HepG2 (cell line): Measurements from ENCODE around the gene TLE1. TPM values are rescaled to one million over a fixed set of nuclear protein-coding genes. Genes with fewer than 3 reads are reported as not detected.
A peak's percentile ranks its signal among the peaks of the same experiment; 100 is the strongest.

Source experiments
- ATAC-seq: fragments of 200-7000 bp; cut with Tn5 transposase; 3 replicates; pipeline ENCODE4 v1.9.1; 2020; ENCODE audit warnings: mild to moderate bottlenecking, moderate library complexity
- BruUV-seq: library from RNA; stranded (reverse); fragments of 400-500 nt; replicated peaks from 2 replicates; lab custom pipeline; 2021; lab: Mats Ljungman, UMichigan
- CTCF ChIA-PET: fragments of 300-600 bp; formaldehyde crosslinking; extraction: SDS; loops from one replicate; lab custom pipeline; 2021; ENCODE audit warnings: low total read pairs, inconsistent platforms, low intra/inter-chr PET ratio; lab: Yijun Ruan, JAX
- POLR2A ChIA-PET: fragments of 350-600 bp; sonication (Branson Sonifier 250); formaldehyde crosslinking; loops from one replicate; lab custom pipeline; 2020; ENCODE audit warnings: antibody characterized with exemption, inconsistent platforms; lab: Yijun Ruan, JAX
- DNase-seq: peaks from one replicate; pipeline ENCODE4 v3.0.0-alpha.2; 2015; ENCODE audit warnings: low spot score
- FAIRE-seq: peaks from 3 replicates; lab custom pipeline; 2011; peaks lifted over from hg19 to GRCh38; lab: Jason Lieb, UNC
- H2AFZ ChIP-seq: one replicate; pipeline ENCODE4 v1.6.1; 2011; ENCODE audit warnings: low read length, inconsistent platforms
- H3K27ac ChIP-seq: fragments of 300-600 bp; 3 replicates; pipeline ENCODE4 v1.8.0; 2011; ENCODE audit warnings: mixed run types, mild to moderate bottlenecking, mixed read lengths, low read length, inconsistent platforms; ENCODE audit not compliant: insufficient read depth; ENCODE audit errors: extremely low read length
- H3K27me3 ChIP-seq, 2 experiments: fragments of 200-600 bp in 1 of 2; 2 replicates in 1 of 2; 3 replicates in 1 of 2; pipeline versions ENCODE4 v1.6.0 to v1.8.0; 2011; ENCODE audit warnings: low read length in 2 of 2, mild to moderate bottlenecking in 2 of 2, moderate library complexity in 2 of 2, inconsistent platforms in 1 of 2; ENCODE audit not compliant: insufficient read depth in 2 of 2, control insufficient read depth in 1 of 2
- H3K36me3 ChIP-seq, 2 experiments: fragments of 200-600 bp in 1 of 2; replicated peaks in 1 of 2; 2 replicates in 1 of 2; 3 replicates in 1 of 2; pipeline versions ENCODE4 v1.5.1 to v1.8.0; 2011; ENCODE audit warnings: low read length in 2 of 2, inconsistent platforms in 1 of 2; ENCODE audit not compliant: insufficient read depth in 2 of 2, control insufficient read depth in 1 of 2
- H3K4me1 ChIP-seq: 2 replicates; pipeline ENCODE4 v1.5.1; 2012; ENCODE audit warnings: low read length, inconsistent platforms; ENCODE audit not compliant: insufficient read depth
- H3K4me2 ChIP-seq: 2 replicates; pipeline ENCODE4 v1.6.0; 2011; ENCODE audit warnings: low read depth, low read length, inconsistent platforms
- H3K4me3 ChIP-seq, 3 experiments: fragments of 200-600 bp in 1 of 3; sonication (generic), shearing (Covaris generic) in 1 of 3; replicated peaks in 1 of 3; 2 replicates each; pipeline ENCODE4 v1.5.1; 2011 to 2016; ENCODE audit warnings: low read length in 3 of 3, inconsistent platforms in 2 of 3, low read depth in 2 of 3, mild to moderate bottlenecking in 2 of 3, control low read depth in 1 of 3, mixed read lengths in 1 of 3; ENCODE audit not compliant: insufficient read depth in 1 of 3
- H3K79me2 ChIP-seq: one replicate; pipeline ENCODE4 v1.6.1; 2011; ENCODE audit warnings: low read length, inconsistent platforms; ENCODE audit not compliant: insufficient read depth
- H3K9ac ChIP-seq: 2 replicates; pipeline ENCODE4 v1.6.0; 2011; ENCODE audit warnings: mild to moderate bottlenecking, low read depth, low read length, inconsistent platforms; ENCODE audit not compliant: insufficient read depth
- H3K9me3 ChIP-seq: 2 replicates; pipeline ENCODE4 v1.5.1; 2012; ENCODE audit warnings: mild to moderate bottlenecking, low read length
- H4K20me1 ChIP-seq: 2 replicates; pipeline ENCODE4 v1.6.0; 2011; ENCODE audit warnings: inconsistent platforms, mild to moderate bottlenecking, low read length, moderate library complexity; ENCODE audit not compliant: insufficient read depth
- FOXA1 ChIP-seq, 2 experiments: fragments of 450-650 bp in 1 of 2; sonication (generic) in 1 of 2; formaldehyde crosslinking in 1 of 2; IDR thresholded peaks; 2 replicates each; pipeline versions ENCODE4 v1.4.0 to v1.6.1; 2016 to 2020; ENCODE audit warnings: missing genetic modification reagents in 1 of 2
- FOXP1 ChIP-seq, 2 experiments: fragments of 450-650 bp in 1 of 2; IDR thresholded peaks; 2 replicates each; pipeline ENCODE4 v1.6.1; 2017 to 2018; ENCODE audit warnings: antibody characterized with exemption in 1 of 2
- HNRNPK ChIP-seq: fragments of 200-400 bp; formaldehyde crosslinking; IDR thresholded peaks from 2 replicates; pipeline ENCODE4 v1.6.1; 2018; ENCODE audit warnings: low read length, low read depth, moderate library complexity, mild to moderate bottlenecking; ENCODE audit not compliant: poor library complexity, severe bottlenecking
- MAFF ChIP-seq: IDR thresholded peaks from 2 replicates; pipeline ENCODE4 v1.6.1; 2011; ENCODE audit warnings: low read depth, low read length, improper control_type of control experiment
- MAFK ChIP-seq, 2 experiments: IDR thresholded peaks in 1 of 2; conservative IDR thresholded peaks in 1 of 2; 2 replicates each; pipeline ENCODE4 v1.6.1; 2011; ENCODE audit warnings: improper control_type of control experiment in 2 of 2, low read length in 2 of 2
- MTA3 ChIP-seq: sonication (generic); formaldehyde crosslinking; IDR thresholded peaks from 2 replicates; pipeline ENCODE4 v1.4.0; 2020; ENCODE audit warnings: missing genetic modification reagents
- MTF2 ChIP-seq: sonication (generic); formaldehyde crosslinking; IDR thresholded peaks from 2 replicates; pipeline ENCODE4 v1.5.0; 2020; ENCODE audit warnings: missing genetic modification reagents, borderline replicate concordance
- MZF1 ChIP-seq: sonication (generic); formaldehyde crosslinking; IDR thresholded peaks from 2 replicates; pipeline ENCODE4 v1.8.1; 2023; ENCODE audit warnings: mild to moderate bottlenecking, missing genetic modification reagents, borderline replicate concordance
- NR2F6 ChIP-seq, 2 experiments: IDR thresholded peaks; 2 replicates each; pipeline ENCODE4 v1.6.1; 2016; ENCODE audit warnings: antibody characterized with exemption in 1 of 2, mild to moderate bottlenecking in 1 of 2
- NRL ChIP-seq: sonication (generic); formaldehyde crosslinking; IDR thresholded peaks from 2 replicates; pipeline ENCODE4 v1.5.0; 2020; ENCODE audit warnings: missing genetic modification reagents, mild to moderate bottlenecking, moderate library complexity, borderline replicate concordance
- SOX5 ChIP-seq: IDR thresholded peaks from 2 replicates; pipeline ENCODE4 v1.6.1; 2016; ENCODE audit warnings: borderline replicate concordance
- YY1 ChIP-seq: IDR thresholded peaks from 2 replicates; pipeline ENCODE4 v1.6.1; 2011; ENCODE audit warnings: low read length, low read depth, moderate library complexity, mild to moderate bottlenecking; ENCODE audit not compliant: insufficient read depth, insufficient replicate concordance
- ZBTB20 ChIP-seq: sonication (generic); formaldehyde crosslinking; IDR thresholded peaks from 2 replicates; pipeline ENCODE4 v1.8.1; 2023; ENCODE audit warnings: missing genetic modification reagents, low read depth, mild to moderate bottlenecking, borderline replicate concordance
- ZNF136 ChIP-seq: sonication (generic); formaldehyde crosslinking; IDR thresholded peaks from 2 replicates; pipeline ENCODE4 v1.8.1; 2022; ENCODE audit warnings: low read depth, mild to moderate bottlenecking, moderate library complexity, missing genetic modification reagents
- ZNF264 ChIP-seq: sonication (generic); formaldehyde crosslinking; IDR thresholded peaks from 2 replicates; pipeline ENCODE4 v1.4.0; 2020; ENCODE audit warnings: missing genetic modification reagents
- ZSCAN30 ChIP-seq: sonication (generic); formaldehyde crosslinking; IDR thresholded peaks from 2 replicates; pipeline ENCODE4 v1.5.0; 2020; ENCODE audit warnings: mild to moderate bottlenecking, missing genetic modification reagents
- WGBS: methylation state at CpG from one replicate; pipeline ENCODE4 v1.1.6; 2017; ENCODE audit warnings: low lambda C conversion rate; 5-methylcytosine and 5-hydroxymethylcytosine counted together
- in situ Hi-C: cut with HindIII; loops from 2 replicates; pipeline ENCODE4 v1.10.0; 2017; ENCODE audit warnings: low pct_unique_long_range_greater_than_20kb; ENCODE audit not compliant: extremely low pct_ligation_motif_present
- intact Hi-C: fragments of 100-400 bp; cut with micrococcal nuclease; formaldehyde crosslinking; loops from one replicate; pipeline ENCODE4 v1.10.0; 2022; ENCODE audit not compliant: unreplicated experiment
- polyA plus RNA-seq, 8 experiments: library from polyadenylated mRNA; depleted of rRNA in 3 of 8; stranded (reverse) in 7 of 8; unstranded in 1 of 8; fragments of >200 nt; fragmentation: Illumina TruSeq in 4 of 8; extraction: Trizol in 4 of 8; gene quantifications; 2 replicates each; pipeline versions ENCODE4 v1.2.1 to v1.2.3, GENCODE V29; 2011 to 2016; ENCODE audit warnings: low read depth in 4 of 8, missing spikeins in 1 of 8, mixed read lengths in 1 of 8; ENCODE audit not compliant: insufficient read depth in 1 of 8
- total RNA-seq, 5 experiments: library from RNA; depleted of rRNA; stranded (reverse); fragments of >200 nt; fragmentation: Illumina TruSeq; extraction: Trizol; gene quantifications; 2 replicates each; pipeline ENCODE4 v1.2.3, GENCODE V29; 2016; ENCODE audit warnings: low read depth in 1 of 5
- TF ChIP-seq, protein P1 (sequence below): sonication (generic); IDR thresholded peaks from 2 replicates; pipeline ENCODE4 v1.6.1; 2016; ENCODE audit warnings: low read depth, borderline replicate concordance
- TF ChIP-seq, protein P2 (sequence below): sonication (generic); formaldehyde crosslinking; IDR thresholded peaks from 2 replicates; pipeline ENCODE4 v1.5.0; 2020; ENCODE audit warnings: missing genetic modification reagents

TLE1 gene
- total and polyA plus RNA-seq, 2 of the 13 experiments (the other 11 are each of a cell fraction or from before 2014, with no cell fraction given) = 35.9 to 109 TPM

DNA sequence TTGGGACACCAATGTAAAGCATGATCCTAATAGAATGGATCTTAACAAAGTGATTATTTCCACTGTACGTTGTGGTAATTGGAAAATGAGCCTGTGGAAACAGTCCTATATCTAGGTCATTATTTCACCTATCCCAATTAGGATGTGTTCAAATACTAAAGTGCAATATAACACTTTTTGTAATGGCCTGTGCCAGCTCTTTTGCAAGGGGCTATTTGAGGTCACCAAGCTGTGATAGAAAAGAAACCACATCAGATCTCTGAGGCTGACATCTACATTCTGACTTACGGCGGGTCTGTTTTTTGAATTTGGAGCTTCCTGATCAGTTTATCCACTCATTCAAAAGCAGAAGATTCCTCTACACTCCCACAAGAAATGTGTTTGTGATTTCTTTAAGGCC, 150.0 kb downstream of the TLE1 start:
- Histone ChIP-seq H3K79me2 (no peaks in the 10 kb centered on the region), H3K9ac (no peak overlapping the region), H3K27me3 (no peaks in the 10 kb centered on the region), H3K4me3 (no peak overlapping the region), H3K9me3 (no peaks in the 10 kb centered on the region), H3K27ac (no peak overlapping the region)
- intact Hi-C loops (no loop called here), in situ Hi-C loops (no loop called here)
- FAIRE-seq (no peak), ATAC-seq (no peak)
- WGBS = 92% methylated on average over 3 of the region's 3 CpGs
- CTCF ChIA-PET = no interaction called here
- POLR2A ChIA-PET = interaction anchor here (0.9 to 1.2 kb wide), 2 partner anchors 49 to 147 kb away, joined by 3 to 4 read pairs; no protein-coding TSS in a partner anchor
- TF ChIP-seq NRL (CRISPR knock-in tag) = no peak
- TF ChIP-seq, all 625 proteins: peak for 0
- no peaks in the 10 kb centered on the region for H4K20me1 ChIP-seq
- no peak for DNase-seq
- H3K4me1 ChIP-seq = peaks cover 48% of the 10 kb centered on the region
- no TSS peak for BruUV-seq
- H3K36me3 ChIP-seq = no peaks in the 10 kb centered on the region
- H2AFZ ChIP-seq = no peak overlapping the region
- H3K4me2 ChIP-seq = no peak overlapping the region

DNA sequence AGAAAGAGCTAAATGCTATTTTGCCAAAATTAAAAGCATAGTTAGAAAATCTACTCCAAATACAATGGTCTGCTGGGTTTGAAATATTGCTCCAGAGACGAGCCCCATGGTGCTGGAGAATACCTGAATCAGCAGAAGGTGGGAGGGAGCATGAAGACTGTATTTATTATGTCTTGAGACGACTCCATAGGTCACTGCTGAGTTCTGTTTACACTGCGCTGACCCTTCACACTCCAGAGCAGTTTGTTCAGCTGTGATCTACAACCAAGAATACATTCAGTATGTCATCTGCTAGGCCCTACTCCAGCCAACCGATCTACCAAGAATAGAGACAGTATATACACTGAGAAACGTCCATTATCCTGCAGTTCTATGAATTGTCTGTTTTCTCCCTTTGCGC, 150.5 kb downstream of the TLE1 start:
- Histone ChIP-seq H2AFZ (no peak overlapping the region), H3K9ac (no peak overlapping the region), H3K79me2 (no peaks in the 10 kb centered on the region), H3K27me3 (no peaks in the 10 kb centered on the region), H3K36me3 (no peaks in the 10 kb centered on the region), H3K9me3 (no peaks in the 10 kb centered on the region), H3K4me3 (no peak overlapping the region), H3K4me1 (peaks cover 52% of the 10 kb centered on the region), H3K4me2 (no peak overlapping the region), H3K27ac (no peak overlapping the region), H4K20me1 (no peaks in the 10 kb centered on the region)
- no peak for DNase-seq
- no TSS peak for BruUV-seq
- no peak for ATAC-seq
- ChIA-PET CTCF (no interaction called here), POLR2A (interaction anchor here (1.2 kb wide), 1 partner anchor 148 kb away, joined by 3 read pairs; no protein-coding TSS in a partner anchor)
- FAIRE-seq = no peak
- in situ Hi-C loops (no loop called here), intact Hi-C loops (no loop called here)
- 65% methylated on average over 6 of the region's 6 CpGs for WGBS
- TF ChIP-seq, protein P1, sequence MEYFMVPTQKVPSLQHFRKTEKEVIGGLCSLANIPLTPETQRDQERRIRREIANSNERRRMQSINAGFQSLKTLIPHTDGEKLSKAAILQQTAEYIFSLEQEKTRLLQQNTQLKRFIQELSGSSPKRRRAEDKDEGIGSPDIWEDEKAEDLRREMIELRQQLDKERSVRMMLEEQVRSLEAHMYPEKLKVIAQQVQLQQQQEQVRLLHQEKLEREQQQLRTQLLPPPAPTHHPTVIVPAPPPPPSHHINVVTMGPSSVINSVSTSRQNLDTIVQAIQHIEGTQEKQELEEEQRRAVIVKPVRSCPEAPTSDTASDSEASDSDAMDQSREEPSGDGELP = peak; percentile 73
- TF ChIP-seq ZNF264 = no peak
- no peak for TF ChIP-seq MTF2 (CRISPR knock-in tag)
- TF ChIP-seq SOX5 (CRISPR knock-in tag) = no peak
- TF ChIP-seq MAFF = peak; percentile 17; the same call in 1 of the 2 replicates
- no peak for TF ChIP-seq MZF1 (CRISPR knock-in tag)
- TF ChIP-seq HNRNPK = no peak
- TF ChIP-seq YY1 = no peak
- TF ChIP-seq MTA3 (CRISPR knock-in tag) = no peak
- 0 out of 2 replicates have a peak, but pooled peaks have one; percentile 51 for TF ChIP-seq NR2F6 (IDR thresholded peaks at IDR 0.05)
- TF ChIP-seq NR2F6 (CRISPR knock-in tag; IDR thresholded peaks at IDR 0.05) = peak; percentile 34; the same call in 1 of the 2 replicates
- TF ChIP-seq FOXP1 (IDR thresholded peaks at IDR 0.05) = no peak
- TF ChIP-seq FOXP1 (CRISPR knock-in tag; IDR thresholded peaks at IDR 0.05) = 0 out of 2 replicates have a peak, but pooled peaks have one; percentile 6
- TF ChIP-seq MAFK (conservative IDR thresholded peaks at IDR 0.05 in 1 of 2, IDR thresholded peaks at IDR 0.05 in 1 of 2; ENCODE audit: low read length in 2 of 2) = peak; percentile 39 to 47; a peak in 2 of 4 replicates
- TF ChIP-seq, protein P2, sequence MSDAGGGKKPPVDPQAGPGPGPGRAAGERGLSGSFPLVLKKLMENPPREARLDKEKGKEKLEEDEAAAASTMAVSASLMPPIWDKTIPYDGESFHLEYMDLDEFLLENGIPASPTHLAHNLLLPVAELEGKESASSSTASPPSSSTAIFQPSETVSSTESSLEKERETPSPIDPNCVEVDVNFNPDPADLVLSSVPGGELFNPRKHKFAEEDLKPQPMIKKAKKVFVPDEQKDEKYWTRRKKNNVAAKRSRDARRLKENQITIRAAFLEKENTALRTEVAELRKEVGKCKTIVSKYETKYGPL (CRISPR knock-in tag) = no peak
- no peak for TF ChIP-seq ZSCAN30 (CRISPR knock-in tag)
- TF ChIP-seq ZBTB20 (CRISPR knock-in tag) = no peak
- no peak for TF ChIP-seq ZNF136 (CRISPR knock-in tag)
- TF ChIP-seq FOXA1 (IDR thresholded peaks at IDR 0.05) = no peak
- peak; percentile 40; the same call in 1 of the 2 replicates for TF ChIP-seq FOXA1 (CRISPR knock-in tag; IDR thresholded peaks at IDR 0.05)
